HG02588 (cell line): ENCODE results near the gene SDCCAG8.
A peak's percentile ranks its signal among the peaks of the same experiment; 100 is the strongest.

Experiments used
- ATAC-seq: cut with Tn5 transposase; IDR thresholded peaks from one replicate; pipeline ENCODE4 v1.9.1; 2021; ENCODE audit warnings: mild to moderate bottlenecking, moderate library complexity; ENCODE audit not compliant: unreplicated experiment

SDCCAG8 gene

DNA sequence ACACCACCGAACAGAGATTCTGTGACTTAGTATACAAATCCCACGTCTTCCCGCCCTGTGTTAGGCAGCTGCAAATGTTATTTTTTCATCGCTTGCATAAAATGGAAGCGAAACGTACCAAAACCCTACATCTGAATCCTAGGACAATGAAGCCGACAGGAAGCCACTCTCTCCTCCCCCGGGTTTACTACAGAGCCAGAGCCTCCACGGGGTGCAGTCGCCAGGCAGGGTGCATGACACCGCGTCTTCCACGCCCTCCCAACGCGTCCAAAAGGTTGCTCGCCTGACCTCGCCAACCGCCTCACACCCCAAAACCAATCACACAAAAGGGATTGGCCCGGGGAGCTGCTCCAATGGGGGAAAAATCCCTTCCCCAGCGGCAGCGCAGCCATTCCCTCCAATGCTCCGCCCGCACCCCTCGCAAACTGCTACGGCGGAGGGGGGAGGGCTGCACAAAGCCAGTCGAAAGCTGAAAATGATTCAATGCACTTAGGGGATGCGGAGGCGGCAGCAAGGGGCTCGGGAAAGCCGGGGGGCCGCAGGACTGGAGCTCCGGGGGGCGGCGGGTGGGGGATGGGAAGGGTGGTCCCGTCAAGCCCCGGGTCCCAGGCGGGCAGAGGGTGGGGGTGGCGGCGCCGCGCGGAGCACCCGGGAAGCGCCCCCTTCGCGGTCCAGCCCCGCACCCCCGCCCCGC, 1.5 kb upstream of the SDCCAG8 start:
- ATAC-seq: peak; percentile 12

DNA sequence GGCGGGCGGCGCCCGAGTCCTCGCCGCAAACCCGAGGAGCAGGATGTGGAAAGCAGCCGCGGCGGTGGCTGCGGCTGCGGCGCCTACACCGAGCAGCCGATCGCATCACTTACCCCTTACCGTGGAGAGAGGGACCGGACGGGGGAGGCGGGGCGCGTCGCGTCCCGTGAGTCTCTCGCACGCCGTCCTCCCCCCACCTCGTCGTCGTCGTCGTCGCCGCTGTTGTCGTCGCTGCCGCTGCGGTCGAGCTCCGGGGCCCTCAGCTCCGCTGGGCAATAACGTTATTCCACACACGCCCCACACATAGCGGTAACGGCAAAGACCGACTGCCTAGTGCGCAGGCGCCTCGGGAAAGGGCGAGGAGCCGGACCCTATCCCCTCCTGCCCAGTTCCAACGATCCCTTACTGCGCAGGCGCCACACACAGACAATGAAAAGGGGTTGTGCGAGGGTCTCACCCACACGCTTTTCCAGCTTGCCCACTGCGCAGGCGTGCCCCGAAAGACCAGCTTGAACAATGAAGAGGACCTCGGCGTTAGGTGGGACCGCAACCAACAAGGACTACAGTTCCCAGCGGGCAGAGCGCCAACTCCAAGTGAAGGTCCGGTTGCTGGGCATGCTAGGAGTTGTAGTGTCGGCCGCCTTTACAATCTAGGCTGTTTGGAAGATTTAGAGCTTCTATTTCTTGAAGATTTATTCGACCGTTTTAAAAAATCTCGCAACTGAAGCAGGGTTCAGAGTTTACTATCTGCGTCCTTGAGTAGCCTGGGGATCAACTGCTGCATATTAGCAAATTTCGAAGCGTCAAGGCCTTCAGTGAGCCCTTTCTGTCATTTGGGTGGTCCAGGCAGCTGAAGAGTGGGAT, 682 bp upstream of the SDCCAG8 start, which contains the start of gene CEP170:
Gene CEP170, minus strand, starts transcription at position 355 of the 864 bp plus-strand sequence. CDS start 30,001 bp downstream, outside the sequence.
- ATAC-seq: peak; percentile 48

DNA sequence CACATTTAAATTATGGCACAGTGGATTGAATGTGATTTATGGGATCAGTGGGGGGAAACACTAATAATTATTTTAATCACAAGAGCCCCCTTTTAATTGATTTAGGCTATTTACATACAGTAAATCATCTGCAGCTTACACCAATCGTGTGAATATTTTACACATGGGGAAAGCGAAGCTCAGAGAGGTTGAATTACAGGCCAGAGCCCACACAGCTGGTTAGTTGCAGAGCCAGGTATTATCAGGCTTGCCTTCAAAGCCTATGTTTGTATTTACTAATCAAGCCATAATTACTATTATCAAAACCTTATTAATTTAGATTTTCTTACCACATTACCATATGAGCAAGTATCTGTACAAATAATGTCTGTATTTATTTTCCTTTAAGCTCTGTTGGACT, 749 bp downstream of the SDCCAG8 start:
- ATAC-seq: no peak

GRCh38 chr1:243257189-243257588, 1.3 kb downstream of the SDCCAG8 start:
- no peak for ATAC-seq

DNA sequence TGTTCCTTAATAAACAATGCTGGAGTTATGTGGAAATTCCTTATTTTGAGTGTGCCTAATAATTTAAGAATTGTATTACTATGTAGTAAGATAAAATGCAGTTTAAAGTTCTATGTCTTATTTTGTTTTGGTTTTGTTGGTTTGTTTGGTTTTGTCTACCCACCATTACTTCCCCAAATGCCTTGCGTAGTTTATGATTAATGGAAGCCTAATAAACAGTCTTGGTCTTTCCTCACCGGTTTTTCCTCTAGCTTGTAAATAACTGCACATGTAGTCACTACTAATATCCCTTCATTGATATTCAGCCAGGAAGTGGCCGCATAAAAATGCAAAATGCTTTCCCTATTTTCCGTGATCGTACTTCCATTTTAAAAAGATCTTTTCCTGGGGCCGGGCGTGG, 2.9 kb downstream of the SDCCAG8 start:
- ATAC-seq: no peak

GRCh38 chr1:243260221-243260880, 4.5 kb downstream of the SDCCAG8 start:
- ATAC-seq: no peak

DNA sequence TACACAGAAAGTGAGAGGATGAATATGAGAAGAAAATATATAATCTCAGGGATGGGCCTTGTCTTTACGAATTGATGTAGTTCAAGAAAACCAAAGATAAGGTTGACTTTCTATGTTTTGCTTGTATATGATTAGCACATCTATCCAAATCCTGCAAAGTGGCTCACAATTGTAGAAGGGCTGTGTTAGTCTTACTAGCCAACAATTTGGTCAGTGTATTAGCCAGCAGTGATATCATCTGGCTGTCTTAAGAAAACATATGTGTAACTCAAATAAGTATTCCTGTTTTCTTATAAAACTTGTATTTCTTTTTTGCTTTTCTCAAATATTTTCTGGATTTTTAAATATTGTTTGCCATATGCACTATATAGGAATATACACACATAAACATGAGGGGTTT, 5.5 kb downstream of the SDCCAG8 start:
- no peak for ATAC-seq

DNA sequence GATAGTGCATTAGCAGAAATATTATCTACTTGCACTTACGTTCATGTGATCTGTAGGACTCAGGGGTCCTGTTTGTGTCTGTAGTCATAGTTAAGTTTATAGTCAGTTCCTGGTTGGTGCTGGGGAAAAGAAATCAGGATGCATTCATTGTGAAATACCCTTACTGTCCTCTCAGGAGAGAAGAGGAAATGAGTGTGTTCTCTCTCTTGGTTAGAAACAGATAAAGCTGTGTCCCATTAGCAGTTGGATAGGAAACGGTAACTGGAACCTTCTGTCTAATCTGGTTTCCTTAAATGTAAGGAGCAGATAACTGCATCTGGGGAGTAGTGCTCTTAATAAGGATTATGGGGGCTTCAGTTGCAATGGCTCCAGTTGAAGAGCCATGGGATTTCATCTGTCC, 8.9 kb downstream of the SDCCAG8 start:
- ATAC-seq: no peak

DNA sequence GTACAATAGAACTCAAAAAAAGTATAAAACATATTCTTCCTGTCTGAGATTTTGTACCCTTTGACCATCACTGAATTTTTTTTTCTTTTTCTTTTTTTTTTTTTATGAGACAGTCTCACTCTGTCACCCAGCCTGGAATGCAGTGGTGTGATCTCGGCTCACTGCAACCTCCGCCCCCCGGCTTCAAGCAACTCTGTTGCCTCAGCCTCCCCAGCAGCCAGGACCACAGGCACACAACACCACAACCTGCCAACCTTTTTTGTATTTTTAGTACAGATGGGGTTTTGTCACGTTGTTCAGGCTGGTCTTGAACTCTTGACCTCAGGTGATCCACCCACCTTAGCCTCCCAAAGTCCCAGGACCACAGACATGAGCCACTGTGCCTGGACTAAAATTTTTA, 10.4 kb downstream of the SDCCAG8 start:
- no peak for ATAC-seq

GRCh38 chr1:243267471-243267880, 11.6 kb downstream of the SDCCAG8 start:
- ATAC-seq: no peak

DNA sequence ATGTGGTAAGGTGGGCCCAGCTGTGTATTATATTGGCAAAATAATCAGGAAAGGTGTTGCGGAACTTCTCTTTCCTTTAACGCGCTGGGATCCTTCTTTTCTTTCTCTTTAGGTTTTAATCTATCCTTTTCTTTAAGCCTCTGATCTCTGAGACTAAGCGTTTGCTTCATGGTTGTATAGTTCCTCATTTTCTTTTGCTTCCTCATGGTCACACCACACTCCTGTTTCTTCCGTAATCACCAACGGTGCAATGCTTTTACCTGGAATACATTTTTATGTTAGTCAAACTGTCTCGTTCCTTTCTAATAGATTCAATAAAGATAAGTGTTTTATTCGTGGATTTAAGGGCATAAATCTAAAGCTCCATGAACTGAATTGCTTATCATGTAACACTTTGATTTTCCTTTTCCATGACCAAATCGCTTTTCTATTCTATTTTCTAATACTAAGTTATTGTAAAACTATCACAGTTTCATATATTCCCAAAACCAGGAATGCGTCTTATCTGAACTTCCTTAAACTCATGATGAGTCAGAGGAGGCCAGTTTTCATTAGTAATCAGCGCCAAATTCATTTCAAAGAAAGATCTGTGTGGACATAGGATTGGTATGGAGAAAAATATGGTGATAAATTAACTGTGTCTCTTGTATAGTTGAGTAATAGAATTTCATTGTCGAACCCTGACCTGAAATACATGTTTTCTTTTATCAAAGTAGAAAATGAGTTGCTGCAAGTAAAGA, 12.2 kb downstream of the SDCCAG8 start:
- ATAC-seq: no peak

GRCh38 chr1:243268751-243269460, 13.1 kb downstream of the SDCCAG8 start:
- no peak for ATAC-seq

DNA sequence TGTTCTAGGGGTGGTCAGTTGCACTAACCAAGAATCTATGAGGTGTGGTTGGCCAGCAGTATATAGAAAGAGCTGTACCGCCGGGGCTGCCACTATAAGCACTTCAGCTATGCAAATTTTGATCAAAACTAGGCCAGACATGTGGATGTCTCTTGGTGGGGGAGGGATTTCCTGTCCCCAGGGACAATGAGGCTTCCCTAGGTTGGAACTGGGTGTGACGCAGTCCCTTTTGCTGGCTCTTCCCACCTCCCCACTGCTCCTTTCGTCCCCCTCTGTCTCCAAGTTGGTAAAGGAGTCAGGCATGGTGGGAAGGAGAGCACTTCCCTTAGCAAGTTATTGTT, 13.6 kb downstream of the SDCCAG8 start:
- no peak for ATAC-seq

DNA sequence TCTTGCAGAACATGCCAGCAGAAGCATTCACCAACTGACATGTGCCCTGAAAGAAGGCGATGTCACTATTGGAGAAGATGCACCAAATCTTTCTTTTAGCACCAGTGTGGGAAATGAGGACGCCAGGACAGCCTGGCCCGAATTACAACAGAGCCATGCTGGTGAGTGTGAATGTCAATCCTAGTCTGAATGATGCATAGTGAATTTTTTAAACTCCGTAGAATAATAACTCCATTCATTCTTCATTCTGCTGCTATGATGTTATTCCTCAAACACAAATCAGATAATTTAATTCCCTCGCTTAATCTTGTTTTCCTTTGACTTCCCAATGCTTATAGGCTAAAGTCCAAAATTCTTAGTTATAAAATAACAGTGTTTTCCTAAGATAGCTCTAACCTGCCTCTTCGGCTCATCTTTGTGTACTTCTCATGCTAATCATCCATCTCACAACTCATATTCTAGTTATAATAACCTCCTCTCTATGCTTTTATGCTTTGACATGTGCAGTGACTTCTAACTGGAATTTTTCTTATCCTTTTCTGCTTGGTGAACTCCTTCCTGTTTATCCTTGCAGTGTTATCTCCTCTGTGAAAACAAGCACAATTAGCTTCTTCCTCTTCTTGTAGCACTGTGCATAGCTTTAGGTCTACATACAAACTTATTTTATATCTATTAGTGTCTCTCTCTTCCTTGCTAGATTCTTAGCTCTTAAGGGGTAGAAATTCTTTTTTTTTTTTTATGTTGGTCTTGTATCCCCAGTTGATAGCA, 14.4 kb downstream of the SDCCAG8 start:
- no peak for ATAC-seq

- ATAC-seq: no peak
Measured at GRCh38 chr1:243271996-243272395, 16.2 kb downstream of the SDCCAG8 start.

DNA sequence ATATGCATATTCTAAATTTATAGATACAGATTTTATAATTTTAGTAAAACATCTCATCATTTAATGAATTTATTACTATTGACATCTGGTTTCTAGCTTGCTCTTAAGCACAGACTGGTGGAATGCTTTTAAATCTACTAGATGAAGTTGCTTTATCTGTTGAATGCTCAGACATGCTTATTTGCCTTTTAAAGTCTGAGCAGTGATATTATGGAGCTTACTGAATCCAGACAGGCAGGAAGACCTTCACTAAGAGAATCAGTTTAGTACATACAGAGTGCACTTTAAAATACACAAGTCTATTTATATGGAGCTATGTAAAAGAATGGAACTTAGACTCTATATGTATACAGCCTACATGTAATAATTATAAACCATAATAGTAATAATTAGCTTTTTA, 16.6 kb downstream of the SDCCAG8 start:
- ATAC-seq: no peak

DNA sequence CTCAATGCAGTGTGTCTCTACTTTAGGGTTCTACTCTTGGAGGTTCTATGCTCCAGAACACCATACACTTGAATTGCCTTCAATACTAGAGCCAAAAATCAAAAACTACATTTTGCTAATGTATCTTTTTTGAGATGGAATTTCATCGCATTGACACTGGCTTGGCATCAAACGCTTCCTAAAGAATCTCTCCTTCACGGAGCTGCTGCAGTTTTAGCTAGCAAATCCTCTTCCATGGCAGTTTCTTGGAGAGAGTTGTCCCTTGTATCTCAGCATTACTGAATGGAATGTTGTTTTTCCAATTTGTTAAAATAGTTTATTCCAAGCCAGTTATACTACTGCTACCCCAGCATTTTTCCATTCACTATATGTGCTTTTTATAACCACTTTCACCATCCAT, 17.7 kb downstream of the SDCCAG8 start:
- ATAC-seq: no peak

DNA sequence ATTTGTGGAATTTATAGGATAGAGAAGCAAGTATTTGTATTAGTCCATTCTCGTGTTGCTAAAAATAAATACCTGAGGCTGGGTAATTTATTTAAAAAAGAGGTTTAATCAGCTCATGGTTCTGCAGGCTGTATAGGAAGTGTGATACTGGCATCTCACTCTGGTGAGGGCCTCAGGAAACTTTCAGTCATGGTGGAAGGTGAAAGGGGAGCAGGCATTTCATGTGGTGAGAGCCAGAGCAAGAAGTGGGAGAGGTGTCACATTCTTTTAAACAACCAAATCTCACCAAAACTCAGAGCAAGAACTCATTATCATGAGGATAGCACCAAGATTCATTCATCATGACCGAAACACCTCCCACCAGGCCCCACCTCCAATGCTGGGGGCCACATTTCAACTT, 18.1 kb downstream of the SDCCAG8 start:
- no peak for ATAC-seq

DNA sequence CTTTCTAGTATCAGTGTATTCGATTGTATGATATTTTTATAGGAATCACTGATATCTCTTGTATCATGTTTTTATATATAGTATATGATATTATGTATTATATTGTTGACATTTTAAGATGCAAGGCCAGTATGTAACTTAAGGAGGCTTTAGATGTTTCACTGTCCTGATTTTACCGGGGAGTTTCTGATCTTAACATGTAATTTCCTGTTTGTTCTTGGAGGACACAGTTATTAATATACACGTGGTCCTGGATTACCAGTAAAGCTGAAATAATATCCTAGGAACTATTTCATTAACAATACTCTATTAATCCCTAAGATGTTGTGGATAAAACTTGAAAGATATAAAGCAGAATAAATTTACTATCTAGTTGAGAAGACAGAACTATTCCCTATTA, 19.5 kb downstream of the SDCCAG8 start:
- no peak for ATAC-seq
